ENCODE measurements around the gene SELENOI. TPM values are rescaled to one million over a fixed set of nuclear protein-coding genes. Genes with fewer than 3 reads are reported as not detected.

SELENOI gene
- total and polyA plus RNA-seq, 2 donors (not counting 3 experiments of a cell fraction or from before 2014, with no cell fraction given) = 10.8 to 25.3 TPM

DNA sequence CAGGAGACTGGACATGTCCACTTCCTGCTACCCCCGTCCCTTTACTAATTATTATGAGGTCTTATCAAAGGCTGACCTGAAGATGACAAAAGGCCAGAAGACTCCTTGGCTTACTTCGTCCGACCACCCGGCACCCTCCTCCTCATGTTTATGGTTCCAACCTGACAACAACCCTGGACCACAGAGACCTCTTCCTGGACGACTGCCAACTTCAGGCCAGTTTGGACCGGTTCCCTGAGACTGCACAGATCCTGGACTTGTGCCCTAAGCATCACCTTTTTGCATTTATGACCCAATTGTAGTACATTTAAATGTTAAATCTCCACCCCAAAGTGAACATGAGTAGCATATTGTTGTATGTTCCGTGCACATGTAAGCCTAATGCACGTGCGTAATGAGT, 61.6 kb downstream of the SELENOI start:
- Histone ChIP-seq H2AFZ (ENCODE audit: low read depth, low read length) (no peak overlapping the region), H3K4me2 (ENCODE audit: insufficient read depth, low read length) (no peak overlapping the region), H3K9me3 (replicated peaks; ENCODE audit: control insufficient read depth, insufficient read depth, low read length) (no peaks in the 10 kb centered on the region), H3K79me2 (ENCODE audit: control insufficient read depth, insufficient read depth, low read length) (no peaks in the 10 kb centered on the region), H3K4me3 (replicated peaks in 1 of 3; ENCODE audit: insufficient read depth in 1 of 3, low read depth in 1 of 3, low read length in 3 of 3) (no peak overlapping the region), H3K27ac (ENCODE audit: insufficient read depth, low read depth, low read length) (no peak overlapping the region), H3K36me3 (ENCODE audit: control insufficient read depth in 2 of 2, extremely low read depth in 1 of 2, insufficient read depth in 2 of 2, low read length in 2 of 2) (no peaks in the 10 kb centered on the region), H4K20me1 (replicated peaks; ENCODE audit: control insufficient read depth, extremely low read depth, insufficient read depth, low read length) (no peaks in the 10 kb centered on the region), H3K9me1 (replicated peaks; ENCODE audit: control insufficient read depth, extremely low read depth, insufficient read depth, low read length) (no peaks in the 10 kb centered on the region), H3K27me3 (ENCODE audit: control insufficient read depth in 2 of 2, insufficient read depth in 2 of 2, low read length in 2 of 2) (peaks cover 1 to 7% of the 10 kb centered on the region in 2 experiments), H3K9ac (replicated peaks; ENCODE audit: extremely low read depth, insufficient read depth, low read length) (no peak overlapping the region), H3K4me1 (ENCODE audit: control insufficient read depth, extremely low read depth, insufficient read depth, low read length) (no peaks in the 10 kb centered on the region)
- FAIRE-seq (no peak), DNase-seq (ENCODE audit: low read depth, low spot score) (no peak)
- ChIA-PET POLR2A (no interaction called here), CTCF (no interaction called here)
- BruUV-seq (replicated peaks) = no TSS peak
- TF ChIP-seq FOS (IDR thresholded peaks at IDR 0.05; ENCODE audit: borderline replicate concordance, insufficient read depth, low read length) (no peak), MYC (IDR thresholded peaks at IDR 0.05; ENCODE audit: low read depth, low read length) (no peak), POLR2AphosphoS5 (IDR thresholded peaks at IDR 0.05; ENCODE audit: insufficient read depth, low read depth, low read length) (no peak), POLR2A (IDR thresholded peaks at IDR 0.05; ENCODE audit: low read depth, low read length) (no peak), GATA2 (IDR thresholded peaks at IDR 0.05; ENCODE audit: insufficient read depth, insufficient read length, low read depth, low read length) (no peak), JUN (IDR thresholded peaks at IDR 0.05; ENCODE audit: borderline replicate concordance, insufficient read depth, insufficient read length, low read depth) (no peak)
- TF ChIP-seq, protein P1, sequence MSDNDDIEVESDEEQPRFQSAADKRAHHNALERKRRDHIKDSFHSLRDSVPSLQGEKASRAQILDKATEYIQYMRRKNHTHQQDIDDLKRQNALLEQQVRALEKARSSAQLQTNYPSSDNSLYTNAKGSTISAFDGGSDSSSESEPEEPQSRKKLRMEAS (IDR thresholded peaks at IDR 0.05; ENCODE audit: insufficient read depth, insufficient read length) = no peak
- dilution Hi-C loops (cut with MboI; ENCODE audit: extremely low pct_ligation_motif_present, low sequenced_read_pairs) = no loop called here
- intact Hi-C loops (cut with micrococcal nuclease) = no loop called here

GRCh38 chr2:26409785-26410184, 63.8 kb downstream of the SELENOI start:
- no peak for FAIRE-seq
- POLR2A ChIA-PET = no interaction called here
- intact Hi-C loops (cut with micrococcal nuclease) (no loop called here), dilution Hi-C loops (cut with MboI; ENCODE audit: extremely low pct_ligation_motif_present, low sequenced_read_pairs) (no loop called here)
- Histone ChIP-seq H3K79me2 (ENCODE audit: control insufficient read depth, insufficient read depth, low read length) (no peaks in the 10 kb centered on the region), H3K27me3 (ENCODE audit: control insufficient read depth in 2 of 2, insufficient read depth in 2 of 2, low read length in 2 of 2) (peaks cover 1 to 7% of the 10 kb centered on the region in 2 experiments), H3K36me3 (ENCODE audit: control insufficient read depth in 2 of 2, extremely low read depth in 1 of 2, insufficient read depth in 2 of 2, low read length in 2 of 2) (no peaks in the 10 kb centered on the region), H2AFZ (ENCODE audit: low read depth, low read length) (no peak overlapping the region), H4K20me1 (replicated peaks; ENCODE audit: control insufficient read depth, extremely low read depth, insufficient read depth, low read length) (no peaks in the 10 kb centered on the region), H3K9me3 (replicated peaks; ENCODE audit: control insufficient read depth, insufficient read depth, low read length) (no peaks in the 10 kb centered on the region), H3K9me1 (replicated peaks; ENCODE audit: control insufficient read depth, extremely low read depth, insufficient read depth, low read length) (no peaks in the 10 kb centered on the region), H3K27ac (ENCODE audit: insufficient read depth, low read depth, low read length) (no peak overlapping the region), H3K4me3 (replicated peaks in 1 of 3; ENCODE audit: insufficient read depth in 1 of 3, low read depth in 1 of 3, low read length in 3 of 3) (no peak overlapping the region), H3K4me1 (ENCODE audit: control insufficient read depth, extremely low read depth, insufficient read depth, low read length) (no peaks in the 10 kb centered on the region), H3K9ac (replicated peaks; ENCODE audit: extremely low read depth, insufficient read depth, low read length) (no peak overlapping the region), H3K4me2 (ENCODE audit: insufficient read depth, low read length) (no peak overlapping the region)
- CTCF ChIA-PET = interaction anchor here (1.2 kb wide), 1 partner anchor 8 kb away, joined by 3 read pairs; no protein-coding TSS in a partner anchor
- TF ChIP-seq FOS (IDR thresholded peaks at IDR 0.05; ENCODE audit: borderline replicate concordance, insufficient read depth, low read length) (no peak), POLR2A (IDR thresholded peaks at IDR 0.05; ENCODE audit: low read depth, low read length) (no peak), GATA2 (IDR thresholded peaks at IDR 0.05; ENCODE audit: insufficient read depth, insufficient read length, low read depth, low read length) (no peak), EZH2 (IDR thresholded peaks at IDR 0.05; ENCODE audit: borderline replicate concordance, low read depth, low read length, severe bottlenecking) (no peak), MYC (IDR thresholded peaks at IDR 0.05; ENCODE audit: low read depth, low read length) (no peak), POLR2AphosphoS5 (IDR thresholded peaks at IDR 0.05; ENCODE audit: insufficient read depth, low read depth, low read length) (no peak), JUN (IDR thresholded peaks at IDR 0.05; ENCODE audit: borderline replicate concordance, insufficient read depth, insufficient read length, low read depth) (no peak)
- TF ChIP-seq, protein P2, sequence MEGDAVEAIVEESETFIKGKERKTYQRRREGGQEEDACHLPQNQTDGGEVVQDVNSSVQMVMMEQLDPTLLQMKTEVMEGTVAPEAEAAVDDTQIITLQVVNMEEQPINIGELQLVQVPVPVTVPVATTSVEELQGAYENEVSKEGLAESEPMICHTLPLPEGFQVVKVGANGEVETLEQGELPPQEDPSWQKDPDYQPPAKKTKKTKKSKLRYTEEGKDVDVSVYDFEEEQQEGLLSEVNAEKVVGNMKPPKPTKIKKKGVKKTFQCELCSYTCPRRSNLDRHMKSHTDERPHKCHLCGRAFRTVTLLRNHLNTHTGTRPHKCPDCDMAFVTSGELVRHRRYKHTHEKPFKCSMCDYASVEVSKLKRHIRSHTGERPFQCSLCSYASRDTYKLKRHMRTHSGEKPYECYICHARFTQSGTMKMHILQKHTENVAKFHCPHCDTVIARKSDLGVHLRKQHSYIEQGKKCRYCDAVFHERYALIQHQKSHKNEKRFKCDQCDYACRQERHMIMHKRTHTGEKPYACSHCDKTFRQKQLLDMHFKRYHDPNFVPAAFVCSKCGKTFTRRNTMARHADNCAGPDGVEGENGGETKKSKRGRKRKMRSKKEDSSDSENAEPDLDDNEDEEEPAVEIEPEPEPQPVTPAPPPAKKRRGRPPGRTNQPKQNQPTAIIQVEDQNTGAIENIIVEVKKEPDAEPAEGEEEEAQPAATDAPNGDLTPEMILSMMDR (IDR thresholded peaks at IDR 0.05; ENCODE audit: extremely low read depth in 1 of 2, insufficient read depth in 1 of 2, low read depth in 1 of 2, low read length in 2 of 2) = no peak
- TF ChIP-seq, protein P1 (IDR thresholded peaks at IDR 0.05; ENCODE audit: insufficient read depth, insufficient read length) = no peak
- BruUV-seq (replicated peaks) = no TSS peak
- DNase-seq (ENCODE audit: low read depth, low spot score) = no peak
